ENCODE results near the gene LRRC41.

- no peak for TF ChIP-seq CTCF (IDR thresholded peaks at IDR 0.05)
- TF ChIP-seq ZFX (IDR thresholded peaks at IDR 0.05; ENCODE audit: borderline replicate concordance): no peak
Observed at GRCh38 chr1:46278807-46279206, 24.6 kb downstream of the LRRC41 start.
